ENCODE measurements around the gene PRRC2C.
"Not testable (repeated sequence)": the region's sequence is repeated elsewhere in the genome, so short reads cannot be mapped to it uniquely, and the experiment has no call there.

PRRC2C gene

GRCh38 chr1:171500304-171500703, 15.0 kb downstream of the PRRC2C start:
- no peak for DNase-seq

- DNase-seq = no peak
These were observed 15.5 kb downstream of the PRRC2C start for GRCh38 chr1:171500803-171501202.

GRCh38 chr1:171501305-171502024, 16.1 kb downstream of the PRRC2C start:
- DNase-seq = no peak

- no peak for DNase-seq
These were observed 21.4 kb downstream of the PRRC2C start for GRCh38 chr1:171506525-171507304.

GRCh38 chr1:171507435-171507834, 22.1 kb downstream of the PRRC2C start:
- DNase-seq = no peak

GRCh38 chr1:171509191-171509590, 23.9 kb downstream of the PRRC2C start:
- no peak for DNase-seq

- no peak for DNase-seq
These were observed 28.4 kb downstream of the PRRC2C start for GRCh38 chr1:171513743-171514142.

- DNase-seq = no peak
These were observed 30.0 kb downstream of the PRRC2C start for GRCh38 chr1:171515299-171515698.

GRCh38 chr1:171515741-171516140, 30.4 kb downstream of the PRRC2C start:
- no peak for DNase-seq

- no peak for DNase-seq
These were observed 36.2 kb downstream of the PRRC2C start for GRCh38 chr1:171521567-171521966.

GRCh38 chr1:171530676-171531075, 45.3 kb downstream of the PRRC2C start:
- no peak for DNase-seq

GRCh38 chr1:171532520-171532919, 47.2 kb downstream of the PRRC2C start:
- no peak for DNase-seq

GRCh38 chr1:171545523-171545922, 60.2 kb downstream of the PRRC2C start:
- no peak for DNase-seq

- DNase-seq = no peak
These were observed 64.7 kb downstream of the PRRC2C start for GRCh38 chr1:171550050-171550449.

GRCh38 chr1:171550598-171551100, 65.3 kb downstream of the PRRC2C start:
- DNase-seq = not testable (repeated sequence)

- DNase-seq = not testable (repeated sequence)
These were observed 68.6 kb downstream of the PRRC2C start for GRCh38 chr1:171553960-171554359.

GRCh38 chr1:171563675-171564074, 78.3 kb downstream of the PRRC2C start:
- DNase-seq = no peak

- no peak for DNase-seq
These were observed 81.1 kb downstream of the PRRC2C start for GRCh38 chr1:171566467-171566866.

- no peak for DNase-seq
These were observed 85.0 kb downstream of the PRRC2C start for GRCh38 chr1:171570295-171570694.

- DNase-seq = no peak
These were observed 90.8 kb downstream of the PRRC2C start for GRCh38 chr1:171576144-171576543.

- no peak for DNase-seq
These were observed 95.9 kb downstream of the PRRC2C start for GRCh38 chr1:171581226-171581625.

GRCh38 chr1:171581766-171582165, 96.4 kb downstream of the PRRC2C start:
- DNase-seq = no peak

- DNase-seq = no peak
These were observed 97.3 kb downstream of the PRRC2C start for GRCh38 chr1:171582589-171582988.
